ENCODE measurements around the gene ASTN2.

The ASTN2 gene

GRCh38 chr9:116544896-116545295 is 870.0 kb downstream of the ASTN2 start:
- FAIRE-seq (no peak), DNase-seq (ENCODE audit: insufficient read length, low spot score) (no peak)
- no peak for TF ChIP-seq CTCF (IDR thresholded peaks at IDR 0.05; ENCODE audit: insufficient read depth, missing control alignments)

- FAIRE-seq (no peak), DNase-seq (ENCODE audit: insufficient read length, low spot score) (no peak)
- TF ChIP-seq CTCF (IDR thresholded peaks at IDR 0.05; ENCODE audit: insufficient read depth, missing control alignments), result no peak
Observed at GRCh38 chr9:116543731-116544400, 871.0 kb downstream of the ASTN2 start.

- no peak for TF ChIP-seq CTCF (IDR thresholded peaks at IDR 0.05; ENCODE audit: insufficient read depth, missing control alignments)
- no peak for FAIRE-seq
- DNase-seq (ENCODE audit: insufficient read length, low spot score), result no peak
Observed at GRCh38 chr9:116541402-116541801, 873.5 kb downstream of the ASTN2 start.

- DNase-seq (ENCODE audit: insufficient read length, low spot score), result no peak
- TF ChIP-seq CTCF (IDR thresholded peaks at IDR 0.05; ENCODE audit: insufficient read depth, missing control alignments), result no peak
- FAIRE-seq, result no peak
Observed at GRCh38 chr9:116539549-116539948, 875.3 kb downstream of the ASTN2 start.

GRCh38 chr9:116525611-116526010 is 889.2 kb downstream of the ASTN2 start:
- no peak for TF ChIP-seq CTCF (IDR thresholded peaks at IDR 0.05; ENCODE audit: insufficient read depth, missing control alignments)
- DNase-seq (ENCODE audit: insufficient read length, low spot score) (no peak), FAIRE-seq (no peak)

- FAIRE-seq, result no peak
Observed at GRCh38 chr9:116524778-116525470, 889.9 kb downstream of the ASTN2 start.

More at GRCh38 chr9:116524778-116525470, 889.9 kb downstream of the ASTN2 start:
- no peak for TF ChIP-seq CTCF (IDR thresholded peaks at IDR 0.05; ENCODE audit: insufficient read depth, missing control alignments)
- DNase-seq (ENCODE audit: insufficient read length, low spot score), result no peak
